SK-N-SH (cell line): ENCODE data around the gene MARVELD2. TPM values are rescaled to one million over a fixed set of nuclear protein-coding genes. Genes with fewer than 3 reads are reported as not detected.

ENCODE experiments used
- CTCF ChIA-PET: fragments of 300-600, 350-600 bp; formaldehyde crosslinking; extraction: SDS; loops from one replicate; lab custom pipeline; 2021; lab: Yijun Ruan, JAX
- POLR2A ChIA-PET: fragments of 350-600 bp; sonication (Branson Sonifier 250); formaldehyde crosslinking; extraction: SDS; loops from one replicate; lab custom pipeline; 2020; ENCODE audit warnings: antibody characterized with exemption, inconsistent platforms; lab: Yijun Ruan, JAX
- DNase-seq: peaks from one replicate; pipeline ENCODE4 v3.0.0; 2012
- H2AFZ ChIP-seq: fragments of 200-600 bp; sonication (generic); 2 replicates; pipeline ENCODE4 v1.8.1; 2016; ENCODE audit warnings: antibody characterized with exemption, mild to moderate bottlenecking, low read depth
- H3F3A ChIP-seq: fragments of 200-600 bp; sonication (generic); replicated peaks from 2 replicates; pipeline ENCODE3; 2016; ENCODE audit warnings: antibody characterized with exemption, mild to moderate bottlenecking; ENCODE audit not compliant: insufficient read depth
- H3K27ac ChIP-seq, 2 experiments: fragments of 200-500 bp in 1 of 2; fragments of 200-600 bp in 1 of 2; sonication (Bioruptor generic) in 1 of 2; sonication (generic), shearing (Covaris generic) in 1 of 2; 2 replicates each; pipeline versions ENCODE4 v1.5.1 to v1.6.1; 2014 to 2016; ENCODE audit warnings: low read depth in 2 of 2, inconsistent platforms in 1 of 2, low read length in 1 of 2, mild to moderate bottlenecking in 1 of 2, mixed read lengths in 1 of 2
- H3K27me3 ChIP-seq: fragments of 200-600 bp; sonication (generic), shearing (Covaris generic); 2 replicates; pipeline ENCODE4 v1.6.1; 2016; ENCODE audit warnings: mixed run types; ENCODE audit not compliant: insufficient read depth
- H3K36me3 ChIP-seq, 2 experiments: fragments of 200-500 bp in 1 of 2; fragments of 200-600 bp in 1 of 2; sonication (Bioruptor generic) in 1 of 2; sonication (generic) in 1 of 2; replicated peaks in 1 of 2; 2 replicates each; pipeline versions ENCODE3 to v1.5.1; 2014 to 2016; ENCODE audit warnings: low read length in 1 of 2, mild to moderate bottlenecking in 1 of 2; ENCODE audit not compliant: insufficient read depth in 2 of 2, control insufficient read depth in 1 of 2
- H3K4me1 ChIP-seq, 2 experiments: fragments of 200-500 bp in 1 of 2; fragments of 200-600 bp in 1 of 2; sonication (Bioruptor generic) in 1 of 2; sonication (generic), shearing (Covaris generic) in 1 of 2; 2 replicates each; pipeline versions ENCODE4 v1.5.1 to v1.6.1; 2014 to 2016; ENCODE audit warnings: low read depth in 1 of 2, low read length in 1 of 2, mixed run types in 1 of 2; ENCODE audit not compliant: insufficient read depth in 2 of 2, control insufficient read depth in 1 of 2
- H3K4me2 ChIP-seq: fragments of 200-600 bp; sonication (generic), shearing (Covaris generic); 2 replicates; pipeline ENCODE4 v1.6.1; 2017; ENCODE audit warnings: mixed run types
- H3K4me3 ChIP-seq, 2 experiments: fragments of 200-500 bp in 1 of 2; fragments of 200-600 bp in 1 of 2; sonication (Bioruptor generic) in 1 of 2; sonication (generic), shearing (Covaris generic) in 1 of 2; 2 replicates each; pipeline versions ENCODE4 v1.5.1 to v1.8.1; 2014 to 2016; ENCODE audit warnings: low read depth in 2 of 2, inconsistent platforms in 1 of 2, low read length in 1 of 2, mild to moderate bottlenecking in 1 of 2, mixed read lengths in 1 of 2, moderate library complexity in 1 of 2
- H3K79me2 ChIP-seq: fragments of 200-600 bp; sonication (generic); 2 replicates; pipeline ENCODE4 v1.8.1; 2017; ENCODE audit warnings: mild to moderate bottlenecking; ENCODE audit not compliant: insufficient read depth
- H3K9ac ChIP-seq: fragments of 200-600 bp; sonication (generic); 2 replicates; pipeline ENCODE4 v1.6.1; 2017; ENCODE audit warnings: mixed run types
- H3K9me2 ChIP-seq: fragments of 200-600 bp; sonication (generic); 2 replicates; pipeline ENCODE4 v1.6.1; 2017; ENCODE audit warnings: mixed run types
- H3K9me3 ChIP-seq: fragments of 200-600 bp; sonication (generic); 2 replicates; pipeline ENCODE4 v1.6.1; 2017; ENCODE audit warnings: mixed run types, mild to moderate bottlenecking, moderate library complexity
- H4K20me1 ChIP-seq: fragments of 200-600 bp; sonication (generic); 2 replicates; pipeline ENCODE4 v1.6.1; 2017; ENCODE audit warnings: mild to moderate bottlenecking, mixed run types; ENCODE audit not compliant: insufficient read depth
- CHD2 ChIP-seq: fragments of 150-350 bp; IDR thresholded peaks from 2 replicates; pipeline ENCODE4 v1.6.1; 2018; ENCODE audit warnings: low read length; ENCODE audit not compliant: partially characterized antibody
- ELF1 ChIP-seq: IDR thresholded peaks from 2 replicates; pipeline ENCODE4 v1.4.0; 2012
- EP300 ChIP-seq, 2 experiments: IDR thresholded peaks; 2 replicates each; pipeline versions ENCODE4 v1.4.0 to v1.6.1; 2012; ENCODE audit warnings: borderline replicate concordance in 1 of 2, low read depth in 1 of 2, low read length in 1 of 2
- FOXJ3 ChIP-seq: sonication (generic); formaldehyde crosslinking; IDR thresholded peaks from 2 replicates; pipeline ENCODE4 v1.5.1; 2020; ENCODE audit warnings: mild to moderate bottlenecking, missing genetic modification reagents
- FOXM1 ChIP-seq: IDR thresholded peaks from 2 replicates; pipeline ENCODE4 v1.4.0; 2012; ENCODE audit warnings: low read depth, mild to moderate bottlenecking
- MAX ChIP-seq: IDR thresholded peaks from 2 replicates; pipeline ENCODE4 v1.4.0; 2012; ENCODE audit warnings: low read depth
- NRF1 ChIP-seq: IDR thresholded peaks from 2 replicates; pipeline ENCODE4 v1.6.1; 2012; ENCODE audit warnings: low read depth, mild to moderate bottlenecking, low read length
- PBX3 ChIP-seq: IDR thresholded peaks from 2 replicates; pipeline ENCODE4; 2012
- POLR2AphosphoS5 ChIP-seq: IDR thresholded peaks from 2 replicates; pipeline ENCODE4 v1.6.1; 2012; ENCODE audit warnings: low read depth, low read length
- RCOR1 ChIP-seq: fragments of 150-350 bp; IDR thresholded peaks from 2 replicates; pipeline ENCODE4 v1.6.1; 2017; ENCODE audit warnings: antibody characterized with exemption, low read length
- RFX5 ChIP-seq: IDR thresholded peaks from 2 replicates; pipeline ENCODE4 v1.6.1; 2012; ENCODE audit warnings: mild to moderate bottlenecking, improper control_type of control experiment, low read length
- RXRA ChIP-seq: IDR thresholded peaks from 2 replicates; pipeline ENCODE4 v1.4.0; 2012; ENCODE audit warnings: low read depth, mild to moderate bottlenecking, borderline replicate concordance
- SIN3A ChIP-seq: IDR thresholded peaks from 2 replicates; pipeline ENCODE4 v1.6.1; 2012; ENCODE audit warnings: low read depth, mild to moderate bottlenecking, low read length, moderate library complexity, borderline replicate concordance
- TAF1 ChIP-seq: IDR thresholded peaks from 2 replicates; pipeline ENCODE4 v1.6.1; 2012; ENCODE audit warnings: low read depth, mild to moderate bottlenecking, low read length, moderate library complexity, borderline replicate concordance
- TEAD4 ChIP-seq: IDR thresholded peaks from 2 replicates; pipeline ENCODE4 v1.4.0; 2012; ENCODE audit warnings: mild to moderate bottlenecking, borderline replicate concordance; ENCODE audit not compliant: insufficient read depth
- USF1 ChIP-seq: IDR thresholded peaks from 2 replicates; pipeline ENCODE4 v1.4.0; 2012; ENCODE audit warnings: low read depth, borderline replicate concordance
- WGBS: methylation state at CpG from one replicate; pipeline ENCODE4 v1.1.6; 2017; ENCODE audit warnings: low lambda C conversion rate; 5-methylcytosine and 5-hydroxymethylcytosine counted together
- polyA plus RNA-seq, 3 experiments: library from polyadenylated mRNA; depleted of rRNA; stranded (reverse); fragments of >200 nt; gene quantifications; 2 replicates each; pipeline ENCODE4 v1.2.3, GENCODE V29; 2012

MARVELD2 gene
- polyA plus RNA-seq, 1 of the 3 experiments (the other 2 are of a cell fraction): 0.07 TPM

DNA sequence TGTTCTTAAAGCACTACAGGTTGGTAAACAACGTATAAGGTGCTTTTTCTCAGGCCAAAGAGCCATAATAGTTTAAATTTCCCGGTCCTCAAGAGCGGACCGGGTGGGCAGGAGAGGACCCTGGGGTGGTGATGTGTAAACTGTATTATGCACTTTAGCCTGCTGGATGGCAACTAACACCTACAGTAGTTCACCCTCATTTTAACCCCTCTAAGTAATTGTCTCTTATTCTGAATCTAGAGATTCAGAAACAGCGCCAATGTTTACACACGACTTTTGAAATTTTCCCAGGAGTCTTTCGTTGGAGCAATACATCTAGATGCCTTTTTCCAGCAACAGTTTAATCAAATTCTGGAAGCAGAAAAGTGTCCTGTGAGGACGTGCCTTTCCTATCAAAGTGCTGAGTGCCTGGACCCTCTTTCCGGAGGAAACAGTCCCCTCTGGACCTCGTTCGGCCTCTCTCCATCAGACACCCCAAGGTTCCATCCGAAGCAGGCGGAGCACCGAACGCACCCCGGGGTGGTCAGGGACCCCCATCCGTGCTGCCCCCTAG, 77.0 kb downstream of the MARVELD2 start:
- POLR2A ChIA-PET: no interaction called here
- H3F3A ChIP-seq: no peaks in the 10 kb centered on the region
- CTCF ChIA-PET: no interaction called here
- no peak overlapping the region for H3K27ac ChIP-seq
- peaks cover 0 to 14% of the 10 kb centered on the region in 2 experiments; a peak in 1 of 4 replicates for H3K4me1 ChIP-seq
- H3K79me2 ChIP-seq: no peaks in the 10 kb centered on the region
- no peak for DNase-seq
- peaks cover 6% of the 10 kb centered on the region; the same call in 1 of the 2 replicates for H3K27me3 ChIP-seq
- 10% methylated on average over 17 of the region's 17 CpGs for WGBS
- H4K20me1 ChIP-seq: no peaks in the 10 kb centered on the region
- peak overlapping the region; percentile 53; the same call in 1 of the 2 replicates for H3K9ac ChIP-seq
- H3K4me2 ChIP-seq: peak overlapping the region; percentile 96
- TF ChIP-seq TAF1 (no peak), RCOR1 (no peak), CHD2 (no peak), TEAD4 (no peak), RXRA (no peak), MAX (no peak), SIN3A (no peak), FOXM1 (no peak), EP300 (IDR thresholded peaks at IDR 0.05; ENCODE audit: borderline replicate concordance in 1 of 2, low read depth in 1 of 2, low read length in 1 of 2) (no peak), FOXJ3 (no peak), ELF1 (no peak), USF1 (no peak), PBX3 (no peak)
- no peaks in the 10 kb centered on the region for H3K36me3 ChIP-seq
- H2AFZ ChIP-seq: peak overlapping the region; percentile 99
- peak overlapping the region; percentile 73 to 82 for H3K4me3 ChIP-seq
- no peaks in the 10 kb centered on the region for H3K9me2 ChIP-seq
- no peaks in the 10 kb centered on the region for H3K9me3 ChIP-seq

DNA sequence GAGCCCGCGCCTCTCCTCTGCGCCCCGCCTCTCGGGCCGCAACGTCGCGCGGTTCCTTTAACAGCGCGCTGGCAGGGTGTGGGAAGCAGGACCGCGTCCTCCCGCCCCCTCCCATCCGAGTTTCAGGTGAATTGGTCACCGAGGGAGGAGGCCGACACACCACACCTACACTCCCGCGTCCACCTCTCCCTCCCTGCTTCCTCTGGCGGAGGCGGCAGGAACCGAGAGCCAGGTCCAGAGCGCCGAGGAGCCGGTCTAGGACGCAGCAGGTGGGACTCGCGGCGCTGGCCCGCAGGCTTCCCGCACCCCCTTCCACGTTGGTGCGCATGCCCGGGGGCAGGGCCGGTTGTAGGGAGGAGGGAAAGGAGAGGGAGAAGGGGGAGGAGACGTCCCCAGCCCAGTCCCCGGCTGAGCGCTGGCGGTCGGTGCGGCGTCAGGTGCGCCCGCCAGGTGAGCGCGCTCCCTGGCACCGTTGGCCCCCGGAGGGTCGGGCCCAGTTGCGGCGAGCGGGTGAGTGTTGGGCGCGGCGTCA, 77.5 kb downstream of the MARVELD2 start, which contains the start of gene OCLN:
OCLN (plus strand) TSS at position 400 of the 532 bp plus-strand sequence. CDS start 11,455 bp downstream, outside the sequence.
- Histone ChIP-seq H3K27me3 (peaks cover 6% of the 10 kb centered on the region; the same call in 1 of the 2 replicates), H3K4me2 (peak within 1 kb of the TSS; percentile 96), H3K9me2 (no peaks in the 10 kb centered on the region), H3K9me3 (no peaks in the 10 kb centered on the region), H4K20me1 (no peaks in the 10 kb centered on the region), H3K4me1 (peaks cover 0 to 14% of the 10 kb centered on the region in 2 experiments; a peak in 1 of 4 replicates), H2AFZ (peak within 1 kb of the TSS; percentile 99), H3F3A (no peaks in the 10 kb centered on the region), H3K36me3 (no peaks in the 10 kb centered on the region), H3K79me2 (no peaks in the 10 kb centered on the region), H3K4me3 (peak within 1 kb of the TSS; percentile 73 to 82), H3K27ac (no peak within 1 kb of the TSS), H3K9ac (peak within 1 kb of the TSS; percentile 53)
- 2% methylated on average over 34 of the region's 56 CpGs for WGBS
- ChIA-PET POLR2A (no interaction called here), CTCF (no interaction called here)
- TF ChIP-seq POLR2AphosphoS5 (0 out of 2 replicates have a peak, but pooled peaks have one; percentile 44), FOXJ3 (peak; percentile 66; the same call in 1 of the 2 replicates), RFX5 (no peak), NRF1 (peak; percentile 78)
- DNase-seq: peak; percentile 85
